HAP-1 (cell line): ENCODE results near the gene SHISA9.

ENCODE experiments used
- DNase-seq, 2 experiments: peaks; one replicate each; pipeline ENCODE4 v3.0.0-alpha.2; 2016 to 2020; ENCODE audit warnings: low spot score in 2 of 2
- H3K27me3 ChIP-seq: fragments of 250-450 bp; sonication (Bioruptor Pico); 2 replicates; pipeline ENCODE4 v1.5.1; 2020; ENCODE audit warnings: low read depth, mild to moderate bottlenecking, moderate library complexity
- H3K36me3 ChIP-seq: fragments of 250-450 bp; sonication (Bioruptor Pico); replicated peaks from 2 replicates; pipeline ENCODE4 v1.5.1; 2020; ENCODE audit warnings: mild to moderate bottlenecking
- H3K4me1 ChIP-seq: fragments of 250-450 bp; sonication (Bioruptor Pico); 2 replicates; pipeline ENCODE4 v1.5.1; 2020; ENCODE audit warnings: mild to moderate bottlenecking
- H3K4me3 ChIP-seq: fragments of 250-450 bp; sonication (Bioruptor Pico); 2 replicates; pipeline ENCODE4 v1.5.1; 2020; ENCODE audit warnings: mild to moderate bottlenecking, moderate library complexity
- H3K9me3 ChIP-seq: fragments of 250-450 bp; sonication (Bioruptor Pico); 2 replicates; pipeline ENCODE4 v1.5.1; 2020; ENCODE audit warnings: mild to moderate bottlenecking, moderate library complexity
- in situ Hi-C: fragments of 300-500 bp; cut with MboI; formaldehyde crosslinking; loops from 3 replicates; pipeline ENCODE4 v1.14.3; 2020; ENCODE audit warnings: low sequenced_read_pairs, inconsistent platforms, mixed read lengths

SHISA9 gene

GRCh38 chr16:12881182-12881581 is 20.2 kb upstream of the SHISA9 start:
- no peak for DNase-seq
- Histone ChIP-seq H3K4me3 (no peak overlapping the region), H3K9me3 (no peaks in the 10 kb centered on the region), H3K4me1 (no peaks in the 10 kb centered on the region), H3K27me3 (no peaks in the 10 kb centered on the region), H3K36me3 (no peaks in the 10 kb centered on the region)
- in situ Hi-C loops = no loop called here

- H3K36me3 ChIP-seq = no peaks in the 10 kb centered on the region
- no peaks in the 10 kb centered on the region for H3K27me3 ChIP-seq
- no peak overlapping the region for H3K4me3 ChIP-seq
- no peaks in the 10 kb centered on the region for H3K9me3 ChIP-seq
- in situ Hi-C loops = no loop called here
- no peaks in the 10 kb centered on the region for H3K4me1 ChIP-seq
- no peak for DNase-seq
These were observed 19.7 kb upstream of the SHISA9 start for GRCh38 chr16:12881740-12882139.

GRCh38 chr16:12885742-12886141 is 15.7 kb upstream of the SHISA9 start:
- no peaks in the 10 kb centered on the region for H3K27me3 ChIP-seq
- no peak overlapping the region for H3K4me3 ChIP-seq
- H3K4me1 ChIP-seq = no peaks in the 10 kb centered on the region
- in situ Hi-C loops = no loop called here
- no peaks in the 10 kb centered on the region for H3K9me3 ChIP-seq
- no peak for DNase-seq
- H3K36me3 ChIP-seq = no peaks in the 10 kb centered on the region

GRCh38 chr16:12891836-12892235 is 9.6 kb upstream of the SHISA9 start:
- Histone ChIP-seq H3K36me3 (no peaks in the 10 kb centered on the region), H3K4me3 (no peak overlapping the region), H3K9me3 (no peaks in the 10 kb centered on the region), H3K27me3 (no peaks in the 10 kb centered on the region), H3K4me1 (no peaks in the 10 kb centered on the region)
- no peak for DNase-seq
- in situ Hi-C loops = no loop called here

GRCh38 chr16:12893050-12893750 is 8.2 kb upstream of the SHISA9 start:
- H3K27me3 ChIP-seq = no peaks in the 10 kb centered on the region
- no peak for DNase-seq
- in situ Hi-C loops = no loop called here

GRCh38 chr16:12896562-12896961 is 4.8 kb upstream of the SHISA9 start:
- no peak for DNase-seq

More at GRCh38 chr16:12893050-12893750, 8.2 kb upstream of the SHISA9 start:
- Histone ChIP-seq H3K36me3 (no peaks in the 10 kb centered on the region), H3K9me3 (no peaks in the 10 kb centered on the region), H3K4me1 (no peaks in the 10 kb centered on the region), H3K4me3 (no peak overlapping the region)

GRCh38 chr16:12898551-12898950 is 2.8 kb upstream of the SHISA9 start:
- DNase-seq = no peak

More at GRCh38 chr16:12896562-12896961, 4.8 kb upstream of the SHISA9 start:
- Histone ChIP-seq H3K9me3 (no peaks in the 10 kb centered on the region), H3K36me3 (no peaks in the 10 kb centered on the region), H3K4me1 (no peaks in the 10 kb centered on the region), H3K27me3 (no peaks in the 10 kb centered on the region), H3K4me3 (no peak overlapping the region)
- in situ Hi-C loops = no loop called here

GRCh38 chr16:12899529-12900143 is 1.8 kb upstream of the SHISA9 start:
- no peak for DNase-seq
- Histone ChIP-seq H3K4me3 (no peak overlapping the region), H3K9me3 (no peaks in the 10 kb centered on the region), H3K36me3 (no peaks in the 10 kb centered on the region), H3K4me1 (no peaks in the 10 kb centered on the region), H3K27me3 (no peaks in the 10 kb centered on the region)
- in situ Hi-C loops = no loop called here

More at GRCh38 chr16:12898551-12898950, 2.8 kb upstream of the SHISA9 start:
- Histone ChIP-seq H3K36me3 (no peaks in the 10 kb centered on the region), H3K4me3 (no peak overlapping the region), H3K9me3 (no peaks in the 10 kb centered on the region), H3K4me1 (no peaks in the 10 kb centered on the region), H3K27me3 (no peaks in the 10 kb centered on the region)
- in situ Hi-C loops = no loop called here

GRCh38 chr16:12900156-12900555 is 1.2 kb upstream of the SHISA9 start:
- Histone ChIP-seq H3K36me3 (no peaks in the 10 kb centered on the region), H3K27me3 (no peaks in the 10 kb centered on the region), H3K4me3 (no peak overlapping the region), H3K9me3 (no peaks in the 10 kb centered on the region), H3K4me1 (no peaks in the 10 kb centered on the region)
- in situ Hi-C loops = no loop called here
- DNase-seq = no peak

- in situ Hi-C loops = no loop called here
- no peak overlapping the region for H3K4me3 ChIP-seq
- DNase-seq = no peak
These were observed 697 bp upstream of the SHISA9 start for GRCh38 chr16:12900599-12901203.

GRCh38 chr16:12901204-12901596 is 198 bp upstream of the SHISA9 start:
- no peaks in the 10 kb centered on the region for H3K36me3 ChIP-seq
- no peaks in the 10 kb centered on the region for H3K4me1 ChIP-seq
- H3K9me3 ChIP-seq = no peaks in the 10 kb centered on the region
- no peaks in the 10 kb centered on the region for H3K27me3 ChIP-seq
- no peak overlapping the region for H3K4me3 ChIP-seq
- DNase-seq = no peak
- in situ Hi-C loops = no loop called here

More at GRCh38 chr16:12900599-12901203, 697 bp upstream of the SHISA9 start:
- Histone ChIP-seq H3K36me3 (no peaks in the 10 kb centered on the region), H3K9me3 (no peaks in the 10 kb centered on the region), H3K27me3 (no peaks in the 10 kb centered on the region), H3K4me1 (no peaks in the 10 kb centered on the region)

GRCh38 chr16:12902511-12903372 is 1.3 kb downstream of the SHISA9 start:
- in situ Hi-C loops = no loop called here
- DNase-seq = no peak
- H3K4me1 ChIP-seq = no peaks in the 10 kb centered on the region
- no peaks in the 10 kb centered on the region for H3K9me3 ChIP-seq
- H3K4me3 ChIP-seq = no peak overlapping the region
- no peaks in the 10 kb centered on the region for H3K36me3 ChIP-seq
- no peaks in the 10 kb centered on the region for H3K27me3 ChIP-seq

- Histone ChIP-seq H3K9me3 (no peaks in the 10 kb centered on the region), H3K27me3 (no peaks in the 10 kb centered on the region), H3K4me3 (no peak overlapping the region), H3K4me1 (no peaks in the 10 kb centered on the region), H3K36me3 (no peaks in the 10 kb centered on the region)
- in situ Hi-C loops = no loop called here
- no peak for DNase-seq
These were observed 2.3 kb downstream of the SHISA9 start for GRCh38 chr16:12903407-12904328.
